IPS DF 6.9 (cell line): ENCODE measurements around the gene DDX49.

Experiments
- DNase-seq: peaks from one replicate; pipeline ENCODE4 v3.0.0-alpha.2; 2013; ENCODE audit warnings: low read depth, low spot score
- H3K27ac ChIP-seq: one replicate; pipeline ENCODE4 v1.5.1; 2013; ENCODE audit warnings: low read length, control low read depth
- H3K27me3 ChIP-seq: 2 replicates; pipeline ENCODE4 v1.6.1; 2013; ENCODE audit warnings: mild to moderate bottlenecking, low read length; ENCODE audit not compliant: control insufficient read depth, insufficient read depth
- H3K36me3 ChIP-seq: 2 replicates; pipeline ENCODE4 v1.6.1; 2013; ENCODE audit warnings: low read length; ENCODE audit not compliant: control insufficient read depth, insufficient read depth
- H3K4me1 ChIP-seq: 2 replicates; pipeline ENCODE4 v1.6.1; 2013; ENCODE audit warnings: low read length; ENCODE audit not compliant: control insufficient read depth, insufficient read depth
- H3K4me3 ChIP-seq: 2 replicates; pipeline ENCODE4 v1.5.1; 2013; ENCODE audit warnings: mild to moderate bottlenecking, low read length
- H3K9me3 ChIP-seq: 2 replicates; pipeline ENCODE4 v1.6.1; 2013; ENCODE audit warnings: low read length, inconsistent platforms; ENCODE audit not compliant: control insufficient read depth, insufficient read depth
- WGBS: extraction: QIAGEN DNeasy Blood & Tissue Kit; methylation state at CpG from one replicate; pipeline ENCODE4 v1.1.7; 2013; ENCODE audit warnings: mixed read lengths, missing lambda C conversion rate; ENCODE audit not compliant: insufficient read length, insufficient coverage; 5-methylcytosine and 5-hydroxymethylcytosine counted together

Gene DDX49

DNA sequence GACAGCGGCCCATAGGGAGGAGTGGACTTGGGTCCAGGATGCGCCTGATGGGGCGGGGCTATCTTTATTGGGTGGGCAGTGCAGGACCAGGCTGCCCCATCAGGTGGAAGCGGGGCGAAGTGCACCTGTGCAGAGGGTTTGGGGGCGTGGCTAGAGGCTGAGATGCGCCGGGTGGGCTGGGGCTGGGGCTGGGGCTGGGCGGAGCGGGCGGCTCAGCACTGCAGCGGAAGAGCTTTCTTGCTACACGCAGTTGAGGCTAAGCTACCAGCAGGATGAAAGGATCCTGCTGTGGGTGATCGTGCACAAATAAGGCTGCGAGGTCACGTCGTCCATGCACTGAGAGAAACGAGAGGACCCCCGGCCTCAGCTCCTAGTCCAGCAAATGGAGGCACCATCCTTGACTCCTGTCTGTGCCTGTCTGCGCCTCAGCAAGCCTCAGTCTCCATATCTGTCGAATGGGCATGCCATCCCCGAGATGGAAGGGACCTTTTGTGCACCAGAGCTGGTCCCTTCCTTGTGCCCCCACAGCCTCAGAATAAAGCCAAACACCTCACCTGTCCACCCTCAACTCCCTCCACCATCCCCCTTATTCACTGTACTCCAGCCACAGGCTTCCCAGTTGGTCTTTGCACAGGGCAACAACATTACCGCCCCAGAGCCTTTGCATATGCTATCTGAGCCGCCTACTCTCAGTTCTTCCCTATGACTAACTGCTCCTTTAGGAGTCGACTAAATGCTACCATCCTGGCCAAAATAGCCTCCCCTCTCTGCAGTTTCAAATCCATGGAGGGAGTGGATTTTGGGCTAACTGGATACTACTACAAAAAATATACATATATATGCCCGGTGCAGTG is 42.5 kb downstream of the DDX49 start:
- Histone ChIP-seq H3K4me1 (peaks cover 4% of the 10 kb centered on the region; the same call in 1 of the 2 replicates), H3K27me3 (no peaks in the 10 kb centered on the region), H3K36me3 (no peaks in the 10 kb centered on the region), H3K4me3 (no peak overlapping the region), H3K27ac (no peak overlapping the region), H3K9me3 (no peaks in the 10 kb centered on the region)
- peak; percentile 82 for DNase-seq
- WGBS: no CpG with 5 or more reads among the region's 26 CpGs

DNA sequence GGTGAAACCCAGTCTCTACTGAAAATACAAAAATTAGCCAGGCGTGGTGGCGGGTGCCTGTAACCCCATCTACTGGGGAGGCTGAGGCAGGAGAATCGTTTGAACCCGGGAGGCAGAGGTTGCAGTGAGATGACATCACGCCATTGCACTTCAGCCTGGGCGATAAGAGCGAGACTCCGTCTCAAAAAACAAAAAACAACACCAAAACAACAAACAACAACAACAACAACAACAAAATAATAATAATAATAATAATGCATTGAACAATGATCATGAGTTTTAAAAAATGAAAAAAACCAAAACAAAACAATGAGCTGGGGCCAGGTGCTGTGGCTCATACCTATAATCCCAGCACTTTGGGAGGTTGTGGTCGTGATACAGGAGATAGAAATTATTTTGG is 44.6 kb downstream of the DDX49 start:
- H3K36me3 ChIP-seq: no peaks in the 10 kb centered on the region
- no peaks in the 10 kb centered on the region for H3K27me3 ChIP-seq
- no peak overlapping the region for H3K27ac ChIP-seq
- peaks cover 4% of the 10 kb centered on the region; the same call in 1 of the 2 replicates for H3K4me1 ChIP-seq
- no CpG with 5 or more reads among the region's 9 CpGs for WGBS
- no peak for DNase-seq
- H3K4me3 ChIP-seq: no peak overlapping the region
- no peaks in the 10 kb centered on the region for H3K9me3 ChIP-seq

DNA sequence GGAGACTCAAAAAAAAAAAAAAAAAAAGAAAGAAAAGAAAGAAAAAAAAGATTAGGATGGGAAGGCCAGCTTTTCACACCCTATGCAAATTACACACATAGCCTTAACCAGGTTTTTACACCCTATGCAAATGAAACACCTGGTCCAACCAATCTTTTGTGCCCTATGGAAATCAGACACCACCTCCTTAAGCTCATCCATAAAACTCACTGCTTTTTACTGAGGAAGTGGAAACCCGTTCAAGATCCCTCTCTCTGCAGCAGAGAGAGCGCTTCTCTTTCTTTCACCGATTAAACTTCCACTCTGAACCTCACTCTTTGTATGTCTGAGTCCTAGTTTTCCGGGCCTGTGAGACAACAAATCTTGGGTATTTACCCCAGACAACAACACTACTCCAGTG is 46.8 kb downstream of the DDX49 start:
- no peak for DNase-seq
- no peaks in the 10 kb centered on the region for H3K9me3 ChIP-seq
- no peak overlapping the region for H3K27ac ChIP-seq
- no peaks in the 10 kb centered on the region for H3K27me3 ChIP-seq
- H3K4me3 ChIP-seq: no peak overlapping the region
- H3K36me3 ChIP-seq: no peaks in the 10 kb centered on the region
- WGBS: no CpG with 5 or more reads among the region's 4 CpGs
- H3K4me1 ChIP-seq: peaks cover 4% of the 10 kb centered on the region; the same call in 1 of the 2 replicates

DNA sequence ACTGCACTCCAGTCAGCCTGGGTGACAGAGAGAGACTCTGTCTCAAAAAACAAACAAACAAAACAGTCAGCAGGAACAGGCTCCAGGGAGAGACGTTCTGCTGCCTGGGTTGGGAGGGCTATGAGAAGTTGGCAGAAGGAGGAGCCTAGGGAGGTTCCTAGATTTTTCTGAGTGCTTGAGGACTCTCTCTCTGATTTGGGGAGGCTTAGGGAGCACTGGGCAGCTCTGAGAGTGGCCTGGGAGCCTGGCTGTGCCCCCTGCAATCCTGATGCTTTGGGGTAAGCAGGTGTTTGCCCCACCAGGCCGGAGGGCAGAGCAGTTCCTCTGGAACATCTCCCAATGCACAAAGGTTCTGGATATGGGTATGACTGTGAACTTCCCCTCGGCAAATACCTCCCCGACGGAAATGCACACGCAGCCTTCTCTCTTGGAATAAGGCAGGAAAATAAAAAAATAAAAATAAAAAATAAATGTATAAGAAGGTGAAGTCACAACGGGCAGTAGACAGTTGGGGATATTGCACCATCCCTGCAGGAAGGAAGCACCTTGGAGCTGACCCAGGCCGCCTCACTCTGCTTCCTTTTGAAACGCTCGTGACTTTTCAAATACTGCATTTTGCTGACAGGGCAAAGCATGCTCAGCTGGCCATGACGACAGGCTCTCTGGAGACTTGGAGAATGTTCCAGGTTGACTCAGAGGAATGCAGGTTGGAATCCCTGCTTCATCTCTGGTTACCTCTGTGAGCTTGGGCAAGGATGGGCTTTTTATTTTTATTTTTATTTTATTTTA is 48.0 kb downstream of the DDX49 start:
- Histone ChIP-seq H3K4me1 (peaks cover 3% of the 10 kb centered on the region; the same call in 1 of the 2 replicates), H3K4me3 (no peak overlapping the region), H3K27ac (no peak overlapping the region), H3K36me3 (no peaks in the 10 kb centered on the region), H3K27me3 (no peaks in the 10 kb centered on the region), H3K9me3 (no peaks in the 10 kb centered on the region)
- no peak for DNase-seq
- no CpG with 5 or more reads among the region's 11 CpGs for WGBS

DNA sequence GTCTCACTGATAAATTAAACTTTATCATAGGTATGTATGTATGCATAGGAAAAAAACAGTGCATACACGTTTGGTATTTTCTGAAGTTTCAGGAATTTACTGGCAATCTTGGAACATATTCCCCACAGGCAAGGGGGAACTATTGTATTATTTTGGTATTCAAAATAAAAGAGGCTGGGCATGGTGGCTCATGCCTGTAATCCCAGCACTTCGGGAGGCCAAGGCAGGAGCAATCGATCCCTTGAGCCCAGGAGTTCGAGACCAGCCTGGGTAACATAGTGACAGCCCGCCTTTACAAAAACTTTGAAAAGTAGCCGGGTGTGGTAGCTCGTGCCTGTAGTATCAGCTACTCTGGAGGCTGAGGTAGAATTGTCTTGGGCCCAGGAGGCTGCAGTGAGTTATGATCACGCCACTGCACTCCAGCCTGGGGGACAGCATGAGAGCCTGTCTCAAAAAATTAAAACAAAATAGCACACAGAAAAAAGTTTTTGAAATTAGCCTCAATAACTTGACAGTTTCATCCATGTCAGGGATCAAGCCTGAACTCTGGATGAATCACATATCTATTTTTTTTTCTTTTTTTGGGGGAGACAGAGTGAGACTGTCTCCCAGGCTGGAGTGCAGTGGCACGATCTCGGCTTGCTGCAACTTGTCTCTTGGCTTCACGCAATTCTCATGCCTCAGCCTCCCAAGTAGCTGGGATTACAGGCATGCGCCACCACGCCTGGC is 50.6 kb downstream of the DDX49 start:
- Histone ChIP-seq H3K4me1 (peaks cover 3% of the 10 kb centered on the region; the same call in 1 of the 2 replicates), H3K27ac (no peak overlapping the region)
- no CpG with 5 or more reads among the region's 13 CpGs for WGBS

DNA sequence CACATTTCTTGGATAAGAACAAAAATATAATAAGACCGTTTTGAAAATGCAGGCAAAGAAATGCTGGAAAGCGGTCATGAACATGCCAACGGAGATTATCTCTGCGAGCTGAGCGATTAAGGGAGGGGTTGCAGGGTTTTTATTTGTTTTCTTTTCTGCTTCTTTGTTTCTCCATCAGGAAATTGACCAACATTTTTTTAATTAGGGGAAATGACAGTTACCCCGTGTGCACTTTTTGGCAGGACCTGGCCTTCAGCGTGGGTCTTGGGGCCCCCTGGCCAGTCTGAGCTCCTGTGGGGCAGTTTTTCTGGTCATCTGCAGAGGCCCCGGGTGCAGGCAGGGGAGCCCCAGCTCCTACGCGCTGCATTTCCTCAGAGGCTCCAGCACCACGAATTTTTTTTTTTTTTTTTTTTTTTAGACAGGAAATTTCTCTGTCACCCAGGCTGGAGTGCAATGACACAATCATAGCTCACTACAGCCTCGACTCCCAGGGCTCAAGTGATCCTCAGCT is 52.8 kb downstream of the DDX49 start:
- no peaks in the 10 kb centered on the region for H3K4me1 ChIP-seq
- H3K9me3 ChIP-seq: no peaks in the 10 kb centered on the region
- H3K36me3 ChIP-seq: no peaks in the 10 kb centered on the region
- no peak overlapping the region for H3K27ac ChIP-seq
- WGBS: no CpG with 5 or more reads among the region's 12 CpGs
- no peaks in the 10 kb centered on the region for H3K27me3 ChIP-seq
- no peak for DNase-seq
- no peak overlapping the region for H3K4me3 ChIP-seq

More for the DNA sequence above, 50.6 kb downstream of the DDX49 start:
- no peak for DNase-seq
- Histone ChIP-seq H3K4me3 (no peak overlapping the region), H3K27me3 (no peaks in the 10 kb centered on the region), H3K9me3 (no peaks in the 10 kb centered on the region), H3K36me3 (no peaks in the 10 kb centered on the region)

DNA sequence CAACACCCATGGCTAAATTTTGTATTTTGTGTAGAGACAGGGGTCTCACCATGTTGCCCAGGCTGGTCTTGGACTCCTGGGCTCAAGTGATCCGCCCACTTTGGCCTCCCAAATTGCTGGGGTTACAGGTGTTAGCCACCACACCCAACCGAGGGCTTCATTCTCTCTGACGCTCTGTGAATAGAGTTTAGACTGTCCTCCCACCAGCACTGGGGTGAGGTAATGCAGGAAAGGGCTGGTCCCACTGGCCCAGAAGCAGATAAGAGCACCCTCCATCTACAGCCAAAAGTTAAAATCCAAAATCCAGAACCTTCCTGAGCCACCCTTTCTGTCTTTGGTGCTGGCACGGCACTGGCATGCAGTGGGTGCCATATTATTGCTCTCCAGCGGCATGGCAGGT is 53.3 kb downstream of the DDX49 start:
- Histone ChIP-seq H3K4me1 (no peaks in the 10 kb centered on the region), H3K27me3 (no peaks in the 10 kb centered on the region), H3K36me3 (no peaks in the 10 kb centered on the region), H3K27ac (no peak overlapping the region), H3K4me3 (no peak overlapping the region), H3K9me3 (no peaks in the 10 kb centered on the region)
- no CpG with 5 or more reads among the region's 5 CpGs for WGBS
- no peak for DNase-seq

DNA sequence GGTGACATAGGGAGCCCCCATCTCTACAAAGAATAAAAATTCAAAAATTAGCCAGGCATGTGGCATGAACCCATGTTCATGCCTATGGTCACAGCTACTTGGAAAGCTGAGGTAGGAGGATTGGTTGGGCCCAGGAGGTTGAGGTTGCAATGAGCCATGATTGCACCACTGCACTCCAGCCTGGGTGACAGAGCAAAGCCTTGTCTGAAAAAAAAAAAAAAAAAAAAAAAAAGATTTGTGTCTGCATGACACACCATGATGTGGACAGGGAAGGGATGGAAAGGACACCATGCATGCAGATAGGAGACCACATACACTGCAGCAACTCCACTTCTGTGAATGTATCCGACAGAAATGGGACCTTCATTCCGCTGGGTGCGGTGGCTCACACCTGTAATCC is 55.5 kb downstream of the DDX49 start:
- Histone ChIP-seq H3K27me3 (no peaks in the 10 kb centered on the region), H3K4me3 (no peak overlapping the region), H3K27ac (no peak overlapping the region), H3K9me3 (no peaks in the 10 kb centered on the region), H3K36me3 (no peaks in the 10 kb centered on the region), H3K4me1 (no peaks in the 10 kb centered on the region)
- WGBS: no CpG with 5 or more reads among the region's 3 CpGs
- no peak for DNase-seq

DNA sequence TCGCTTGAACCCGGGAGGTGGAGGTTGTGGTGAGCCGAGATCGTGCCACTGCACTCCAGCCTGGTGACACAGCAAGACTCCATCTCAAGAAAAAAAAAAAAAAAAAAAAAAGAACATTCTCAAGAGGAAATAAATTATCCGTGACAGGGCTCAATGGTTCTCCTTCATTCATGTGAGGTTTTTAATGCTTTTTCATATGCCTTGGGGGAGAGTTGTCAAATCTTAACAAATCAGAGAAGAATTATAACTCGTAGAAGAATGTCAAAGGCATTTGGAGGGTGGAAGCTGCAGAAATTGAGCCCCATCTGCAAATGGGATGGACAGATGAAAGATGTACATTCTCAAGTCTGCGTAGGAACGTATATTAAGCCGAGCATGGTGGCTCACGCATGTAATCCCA is 56.4 kb downstream of the DDX49 start:
- Histone ChIP-seq H3K4me1 (no peaks in the 10 kb centered on the region), H3K4me3 (no peak overlapping the region), H3K9me3 (no peaks in the 10 kb centered on the region), H3K27ac (no peak overlapping the region), H3K27me3 (no peaks in the 10 kb centered on the region), H3K36me3 (no peaks in the 10 kb centered on the region)
- DNase-seq: no peak
- WGBS: no CpG with 5 or more reads among the region's 10 CpGs
